KMS-11 (cell line): Measurements from ENCODE around the gene MED13L.

Experiments used
- H2AFZ ChIP-seq: fragments of 200-600 bp; sonication (generic); 2 replicates; pipeline ENCODE4 v1.6.1; 2016; ENCODE audit warnings: antibody characterized with exemption, mixed run types, low read depth
- H3K27ac ChIP-seq: fragments of 200-600 bp; sonication (generic); 2 replicates; pipeline ENCODE4 v1.6.1; 2016; ENCODE audit warnings: mild to moderate bottlenecking, mixed run types
- H3K27me3 ChIP-seq: fragments of 200-600 bp; sonication (generic); 2 replicates; pipeline ENCODE4 v1.6.1; 2017; ENCODE audit warnings: mild to moderate bottlenecking, low read depth, mixed run types, moderate library complexity; ENCODE audit not compliant: insufficient read depth
- H3K36me3 ChIP-seq: fragments of 200-600 bp; sonication (generic); 2 replicates; pipeline ENCODE4 v1.6.1; 2017; ENCODE audit warnings: mild to moderate bottlenecking, mixed run types; ENCODE audit not compliant: insufficient read depth
- H3K4me1 ChIP-seq: fragments of 200-600 bp; sonication (generic); 2 replicates; pipeline ENCODE4 v1.6.1; 2016; ENCODE audit warnings: mild to moderate bottlenecking, low read depth, mixed run types; ENCODE audit not compliant: poor library complexity, severe bottlenecking
- H3K4me2 ChIP-seq: fragments of 200-600 bp; sonication (generic); 2 replicates; pipeline ENCODE4 v1.7.0; 2016; ENCODE audit warnings: mild to moderate bottlenecking, mixed run types
- H3K4me3 ChIP-seq: fragments of 200-600 bp; sonication (generic); IDR thresholded peaks from 2 replicates; pipeline ENCODE4 v1.6.1; 2017; ENCODE audit warnings: low read depth, low read length, mixed read lengths; ENCODE audit not compliant: insufficient read depth
- H3K79me2 ChIP-seq: fragments of 200-600 bp; sonication (generic); 2 replicates; pipeline ENCODE4 v1.6.1; 2016; ENCODE audit warnings: low read depth, mixed run types; ENCODE audit not compliant: insufficient read depth
- H3K9ac ChIP-seq: fragments of 200-600 bp; sonication (generic); 2 replicates; pipeline ENCODE4 v1.6.1; 2016; ENCODE audit warnings: mild to moderate bottlenecking, mixed run types
- H4K20me1 ChIP-seq: fragments of 200-600 bp; sonication (generic); 2 replicates; pipeline ENCODE4 v1.6.1; 2016; ENCODE audit warnings: mild to moderate bottlenecking, mixed run types; ENCODE audit not compliant: insufficient read depth
- CTCF ChIP-seq: fragments of 200-600 bp; sonication (generic); conservative IDR thresholded peaks from 2 replicates; pipeline ENCODE4 v1.6.1; 2017; ENCODE audit warnings: low read depth, mild to moderate bottlenecking, antibody characterized with exemption, low read length, moderate library complexity, mixed read lengths

The MED13L gene

GRCh38 chr12:116012757-116013156, 264.7 kb downstream of the MED13L start:
- Histone ChIP-seq H3K36me3 (no peaks in the 10 kb centered on the region), H3K27me3 (no peaks in the 10 kb centered on the region), H3K4me1 (peaks cover 27% of the 10 kb centered on the region), H3K79me2 (0 out of 2 replicates have a peak, but pooled peaks cover 3% of the 10 kb centered on the region), H3K4me3 (no peak overlapping the region), H3K9ac (no peak overlapping the region), H3K27ac (no peak overlapping the region), H4K20me1 (no peaks in the 10 kb centered on the region), H2AFZ (no peak overlapping the region), H3K4me2 (no peak overlapping the region)
- no peak for TF ChIP-seq CTCF

- Histone ChIP-seq H3K4me3 (no peak overlapping the region), H3K4me1 (peaks cover 23% of the 10 kb centered on the region), H4K20me1 (no peaks in the 10 kb centered on the region), H3K4me2 (no peak overlapping the region), H3K79me2 (0 out of 2 replicates have a peak, but pooled peaks cover 3% of the 10 kb centered on the region), H2AFZ (no peak overlapping the region), H3K27me3 (no peaks in the 10 kb centered on the region), H3K27ac (no peak overlapping the region), H3K9ac (no peak overlapping the region), H3K36me3 (no peaks in the 10 kb centered on the region)
- TF ChIP-seq CTCF = no peak
Measured at GRCh38 chr12:116011217-116011616, 266.3 kb downstream of the MED13L start.

GRCh38 chr12:116010467-116010866, 267.0 kb downstream of the MED13L start:
- no peak overlapping the region for H3K9ac ChIP-seq
- no peaks in the 10 kb centered on the region for H3K36me3 ChIP-seq
- H3K27me3 ChIP-seq = no peaks in the 10 kb centered on the region
- no peak overlapping the region for H3K4me3 ChIP-seq
- no peak for TF ChIP-seq CTCF
- H4K20me1 ChIP-seq = no peaks in the 10 kb centered on the region
- no peak overlapping the region for H3K27ac ChIP-seq
- 0 out of 2 replicates have a peak, but pooled peaks cover 3% of the 10 kb centered on the region for H3K79me2 ChIP-seq
- H2AFZ ChIP-seq = no peak overlapping the region
- H3K4me2 ChIP-seq = no peak overlapping the region
- H3K4me1 ChIP-seq = peaks cover 17% of the 10 kb centered on the region

GRCh38 chr12:116009805-116010204, 267.7 kb downstream of the MED13L start:
- no peak overlapping the region for H3K27ac ChIP-seq

More at GRCh38 chr12:116009805-116010204, 267.7 kb downstream of the MED13L start:
- no peaks in the 10 kb centered on the region for H4K20me1 ChIP-seq
- H3K4me2 ChIP-seq = no peak overlapping the region
- peaks cover 17% of the 10 kb centered on the region for H3K4me1 ChIP-seq
- H3K36me3 ChIP-seq = no peaks in the 10 kb centered on the region
- no peak overlapping the region for H3K9ac ChIP-seq
- peak; percentile 39; the same call in 1 of the 2 replicates for TF ChIP-seq CTCF
- no peak overlapping the region for H3K4me3 ChIP-seq
- H3K79me2 ChIP-seq = 0 out of 2 replicates have a peak, but pooled peaks cover 3% of the 10 kb centered on the region
- H3K27me3 ChIP-seq = no peaks in the 10 kb centered on the region
- no peak overlapping the region for H2AFZ ChIP-seq
